GM19351 (cell line): ENCODE measurements around the gene RAPGEF2.
"Not testable (repeated sequence)": the region's sequence is repeated elsewhere in the genome, so short reads cannot be mapped to it uniquely, and the experiment has no call there.

Source experiments
- ATAC-seq: cut with Tn5 transposase; IDR thresholded peaks from one replicate; pipeline ENCODE4 v1.9.1; 2021; ENCODE audit warnings: mild to moderate bottlenecking, moderate library complexity; ENCODE audit not compliant: unreplicated experiment

Gene RAPGEF2

GRCh38 chr4:159102622-159103383, at the start of gene RAPGEF2:
Gene RAPGEF2 (plus strand): TSS chr4:159103079. CDS start chr4:159104163, 1,084 bp downstream.
- peak; percentile 80 for ATAC-seq

GRCh38 chr4:159055833-159056232, 47.0 kb upstream of the RAPGEF2 start:
- no peak for ATAC-seq

- no peak for ATAC-seq
Observed at GRCh38 chr4:159060161-159060560, 42.7 kb upstream of the RAPGEF2 start.

- no peak for ATAC-seq
Observed at GRCh38 chr4:159062381-159062780, 40.5 kb upstream of the RAPGEF2 start.

- no peak for ATAC-seq
Observed at GRCh38 chr4:159065513-159066240, 37.2 kb upstream of the RAPGEF2 start.

GRCh38 chr4:159068139-159068538, 34.7 kb upstream of the RAPGEF2 start:
- not testable (repeated sequence) for ATAC-seq

GRCh38 chr4:159069922-159070321, 33.0 kb upstream of the RAPGEF2 start:
- no peak for ATAC-seq

- no peak for ATAC-seq
Observed at GRCh38 chr4:159070742-159071141, 32.1 kb upstream of the RAPGEF2 start.

- no peak for ATAC-seq
Observed at GRCh38 chr4:159071178-159071968, 31.5 kb upstream of the RAPGEF2 start.

- no peak for ATAC-seq
Observed at GRCh38 chr4:159071969-159072765, 30.7 kb upstream of the RAPGEF2 start.

GRCh38 chr4:159075531-159075932, 27.3 kb upstream of the RAPGEF2 start:
- no peak for ATAC-seq

- ATAC-seq: not testable (repeated sequence)
Observed at GRCh38 chr4:159077018-159077417, 25.9 kb upstream of the RAPGEF2 start.

GRCh38 chr4:159077702-159078495, 25.0 kb upstream of the RAPGEF2 start:
- ATAC-seq: peak; percentile 98

- no peak for ATAC-seq
Observed at GRCh38 chr4:159079074-159079473, 23.8 kb upstream of the RAPGEF2 start.

- ATAC-seq: no peak
Observed at GRCh38 chr4:159086606-159087005, 16.3 kb upstream of the RAPGEF2 start.

- ATAC-seq: no peak
Observed at GRCh38 chr4:159090255-159090654, 12.6 kb upstream of the RAPGEF2 start.

- not testable (repeated sequence) for ATAC-seq
Observed at GRCh38 chr4:159094156-159094555, 8.7 kb upstream of the RAPGEF2 start.

GRCh38 chr4:159096434-159096833, 6.4 kb upstream of the RAPGEF2 start:
- no peak for ATAC-seq

GRCh38 chr4:159097144-159097543, 5.7 kb upstream of the RAPGEF2 start:
- ATAC-seq: no peak

- ATAC-seq: no peak
Observed at GRCh38 chr4:159097785-159098184, 5.1 kb upstream of the RAPGEF2 start.
